Testis (tissue), 3 donors: ENCODE data around the gene YPEL4. TPM values are rescaled to one million over a fixed set of nuclear protein-coding genes. Genes with fewer than 3 reads are reported as not detected.

ENCODE experiments used
- DNase-seq: peaks from one replicate; pipeline ENCODE4 v3.0.0-alpha.2; 2019
- H3K27ac ChIP-seq, 2 donors: fragments of 200-600 bp; sonication (generic); one replicate each; pipeline ENCODE4 v1.5.1; 2019
- H3K27me3 ChIP-seq: fragments of 200-600 bp; sonication (generic); one replicate; pipeline ENCODE4 v1.5.1; 2019
- H3K36me3 ChIP-seq: fragments of 200-600 bp; sonication (generic); one replicate; pipeline ENCODE4 v1.5.1; 2017; ENCODE audit warnings: low read depth; ENCODE audit errors: missing control alignments
- H3K4me1 ChIP-seq: fragments of 200-600 bp; sonication (generic); one replicate; pipeline ENCODE4 v1.5.1; 2019
- H3K4me3 ChIP-seq, 2 donors: fragments of 200-600 bp; sonication (generic); one replicate each; pipeline ENCODE4 v1.5.1; 2017 to 2019
- H3K9me3 ChIP-seq: fragments of 200-600 bp; sonication (generic); one replicate; pipeline ENCODE4 v1.5.1; 2017
- CTCF ChIP-seq, 3 experiments: fragments of 450-650 bp in 2 of 3; fragments of 200-600 bp in 1 of 3; sonication (generic) in 1 of 3; IDR thresholded peaks; one replicate each; pipeline ENCODE4 v1.5.1; 2016 to 2019; ENCODE audit warnings: antibody characterized with exemption in 3 of 3, mild to moderate bottlenecking in 2 of 3, moderate library complexity in 1 of 3
- POLR2A ChIP-seq: fragments of 450-650 bp; IDR thresholded peaks from one replicate; pipeline ENCODE4 v1.6.1; 2017; ENCODE audit warnings: antibody characterized with exemption, mild to moderate bottlenecking, moderate library complexity
- WGBS, 2 donors: methylation state at CpG; one replicate each; pipeline ENCODE4 v1.1.5; 2018; 5-methylcytosine and 5-hydroxymethylcytosine counted together
- intact Hi-C: fragments of 100-400 bp; cut with DNase I; formaldehyde crosslinking; loops from one replicate; pipeline ENCODE4 v1.15.1; 2023; ENCODE audit warnings: low total_unique reads
- polyA plus RNA-seq: library from polyadenylated mRNA; stranded (reverse); fragments of 350-450 nt; fragmentation: Illumina TruSeq; extraction: RNeasy Lipid Tissue Mini Kit (QIAGEN cat#74804); gene quantifications from one replicate; pipeline ENCODE4 v1.2.3, GENCODE V29; 2014; ENCODE audit warnings: low read depth, low replicate concordance; ENCODE audit not compliant: insufficient read depth
- total RNA-seq, 2 donors: library from RNA; depleted of rRNA; stranded (reverse); fragments of >200 nt; gene quantifications; one replicate each; pipeline ENCODE4 v1.2.3, GENCODE V29; 2016

YPEL4 gene
- total and polyA plus RNA-seq, 3 donors from 2014 or later, result 1.4 to 4.2 (median 3.4) TPM

GRCh38 chr11:57619331-57619730 is 30.4 kb downstream of the YPEL4 start:
- no peaks in the 10 kb centered on the region for H3K36me3 ChIP-seq

GRCh38 chr11:57618438-57618837 is 31.3 kb downstream of the YPEL4 start:
- Histone ChIP-seq H3K36me3 (no peaks in the 10 kb centered on the region), H3K27ac (no peak overlapping the region), H3K4me1 (no peaks in the 10 kb centered on the region), H3K27me3 (no peaks in the 10 kb centered on the region), H3K4me3 (no peak overlapping the region), H3K9me3 (no peaks in the 10 kb centered on the region)
- TF ChIP-seq CTCF (IDR thresholded peaks at IDR 0.05), result no peak
- no peak for TF ChIP-seq POLR2A
- WGBS, 2 donors, result 89 to 91% methylated on average over 2 of the region's 2 CpGs
- DNase-seq, result no peak
- intact Hi-C loops, result no loop called here

More at GRCh38 chr11:57619331-57619730, 30.4 kb downstream of the YPEL4 start:
- 89 to 96% methylated on average over 2 of the region's 2 CpGs for WGBS, 2 donors
- Histone ChIP-seq H3K27ac (no peak overlapping the region), H3K4me3 (no peak overlapping the region), H3K27me3 (no peaks in the 10 kb centered on the region), H3K9me3 (no peaks in the 10 kb centered on the region), H3K4me1 (no peaks in the 10 kb centered on the region)
- no peak for DNase-seq
- intact Hi-C loops, result no loop called here
- TF ChIP-seq CTCF (IDR thresholded peaks at IDR 0.05) (no peak), POLR2A (no peak)

GRCh38 chr11:57616595-57616994 is 33.1 kb downstream of the YPEL4 start:
- Histone ChIP-seq H3K36me3 (no peaks in the 10 kb centered on the region), H3K27me3 (no peaks in the 10 kb centered on the region), H3K27ac (no peak overlapping the region), H3K9me3 (no peaks in the 10 kb centered on the region), H3K4me1 (no peaks in the 10 kb centered on the region), H3K4me3 (no peak overlapping the region)
- DNase-seq, result no peak
- intact Hi-C loops, result no loop called here
- no peak for TF ChIP-seq CTCF (IDR thresholded peaks at IDR 0.05)
- no peak for TF ChIP-seq POLR2A
- WGBS, 2 donors, result 79 to 87% methylated on average over 3 of the region's 3 CpGs

GRCh38 chr11:57615308-57615707 is 34.4 kb downstream of the YPEL4 start:
- intact Hi-C loops, result no loop called here
- no peaks in the 10 kb centered on the region for H3K4me1 ChIP-seq
- no peak for DNase-seq
- TF ChIP-seq CTCF (IDR thresholded peaks at IDR 0.05) (no peak), POLR2A (no peak)
- H3K27ac ChIP-seq, result no peak overlapping the region
- no peaks in the 10 kb centered on the region for H3K9me3 ChIP-seq
- 70 to 88% methylated on average over 1 of the region's 1 CpG for WGBS, 2 donors
- no peaks in the 10 kb centered on the region for H3K36me3 ChIP-seq
- no peaks in the 10 kb centered on the region for H3K27me3 ChIP-seq
- H3K4me3 ChIP-seq, result no peak overlapping the region

- no peaks in the 10 kb centered on the region for H3K36me3 ChIP-seq
- no peak for DNase-seq
- WGBS, 2 donors, result 84 to 88% methylated on average over 7 to 10 of the region's 10 CpGs
These were observed 35.4 kb downstream of the YPEL4 start for GRCh38 chr11:57614234-57614772.

More at GRCh38 chr11:57614234-57614772, 35.4 kb downstream of the YPEL4 start:
- TF ChIP-seq POLR2A (no peak), CTCF (IDR thresholded peaks at IDR 0.05) (no peak)
- Histone ChIP-seq H3K27ac (no peak overlapping the region), H3K9me3 (no peaks in the 10 kb centered on the region), H3K4me3 (no peak overlapping the region), H3K4me1 (no peaks in the 10 kb centered on the region), H3K27me3 (no peaks in the 10 kb centered on the region)
- intact Hi-C loops, result no loop called here
